H9 (cell line): ENCODE results near the gene NFASC. TPM values are rescaled to one million over a fixed set of nuclear protein-coding genes. Genes with fewer than 3 reads are reported as not detected.

ENCODE experiments used
- DNase-seq: peaks from one replicate; pipeline ENCODE4 v3.0.0-alpha.2; 2017
- H2AFZ ChIP-seq: one replicate; pipeline ENCODE4 v1.6.1; 2013; ENCODE audit warnings: mild to moderate bottlenecking, low read length, control low read depth, moderate library complexity
- H2AK5ac ChIP-seq: 2 replicates; pipeline ENCODE4 v1.6.1; 2013; ENCODE audit warnings: low read length, control low read depth, mixed read lengths; ENCODE audit not compliant: insufficient read length
- H2BK120ac ChIP-seq: one replicate; pipeline ENCODE4 v1.6.1; 2013; ENCODE audit warnings: low read depth, mild to moderate bottlenecking, low read length, control low read depth, inconsistent platforms; ENCODE audit not compliant: poor library complexity, severe bottlenecking
- H2BK12ac ChIP-seq: 2 replicates; pipeline ENCODE4 v1.6.1; 2013; ENCODE audit warnings: low read length, control low read depth, mixed read lengths, low read depth; ENCODE audit not compliant: insufficient read length
- H2BK15ac ChIP-seq: 2 replicates; pipeline ENCODE4 v1.6.1; 2013; ENCODE audit warnings: low read depth, low read length, control low read depth
- H2BK20ac ChIP-seq: one replicate; pipeline ENCODE4 v1.6.1; 2013; ENCODE audit warnings: low read depth, mild to moderate bottlenecking, low read length, control low read depth, inconsistent platforms; ENCODE audit not compliant: poor library complexity, severe bottlenecking
- H2BK5ac ChIP-seq: 2 replicates; pipeline ENCODE4 v1.6.1; 2013; ENCODE audit warnings: low read length, control low read depth, mixed read lengths; ENCODE audit not compliant: insufficient read length
- H3K14ac ChIP-seq: 2 replicates; pipeline ENCODE4 v1.6.1; 2013; ENCODE audit warnings: low read length, control low read depth; ENCODE audit not compliant: insufficient read depth
- H3K18ac ChIP-seq: 2 replicates; pipeline ENCODE4 v1.6.1; 2013; ENCODE audit warnings: low read depth, mild to moderate bottlenecking, mixed read lengths, low read length, control low read depth; ENCODE audit not compliant: insufficient read length
- H3K23ac ChIP-seq: 2 replicates; pipeline ENCODE4 v1.6.1; 2013; ENCODE audit warnings: low read length, control low read depth, mixed read lengths, low read depth; ENCODE audit not compliant: insufficient read length
- H3K23me2 ChIP-seq: 2 replicates; pipeline ENCODE4 v1.6.1; 2013; ENCODE audit warnings: low read depth, mild to moderate bottlenecking, mixed read lengths, low read length, control low read depth; ENCODE audit not compliant: insufficient read length, poor library complexity, severe bottlenecking
- H3K27ac ChIP-seq: 2 replicates; pipeline ENCODE4 v1.5.1; 2013; ENCODE audit warnings: low read length, control low read depth, mixed read lengths, low read depth; ENCODE audit not compliant: insufficient read length
- H3K27me3 ChIP-seq: 2 replicates; pipeline ENCODE4 v1.6.1; 2013; ENCODE audit warnings: low read length, control low read depth, inconsistent platforms; ENCODE audit not compliant: insufficient read depth
- H3K4ac ChIP-seq: 2 replicates; pipeline ENCODE4 v1.6.1; 2013; ENCODE audit warnings: low read depth, mild to moderate bottlenecking, control low read depth, inconsistent platforms, low read length, moderate library complexity
- H3K4me1 ChIP-seq: 2 replicates; pipeline ENCODE4 v1.6.1; 2013; ENCODE audit warnings: low read length, control low read depth, inconsistent platforms; ENCODE audit not compliant: insufficient read depth
- H3K4me2 ChIP-seq: 2 replicates; pipeline ENCODE4 v1.6.1; 2013; ENCODE audit warnings: low read length, control low read depth, mixed read lengths; ENCODE audit not compliant: insufficient read length, insufficient read depth
- H3K56ac ChIP-seq: 2 replicates; pipeline ENCODE4 v1.6.1; 2013; ENCODE audit warnings: low read depth, mild to moderate bottlenecking, mixed read lengths, low read length, control low read depth; ENCODE audit not compliant: insufficient read length
- H3K79me1 ChIP-seq: 2 replicates; pipeline ENCODE4 v1.6.1; 2013; ENCODE audit warnings: low read depth, mild to moderate bottlenecking, moderate library complexity, low read length, control low read depth, inconsistent platforms; ENCODE audit not compliant: insufficient read depth, poor library complexity, severe bottlenecking
- H3K79me2 ChIP-seq: 2 replicates; pipeline ENCODE4 v1.6.1; 2013; ENCODE audit warnings: low read length, control low read depth, inconsistent platforms; ENCODE audit not compliant: insufficient read depth
- H3K9ac ChIP-seq: 2 replicates; pipeline ENCODE4 v1.6.1; 2013; ENCODE audit warnings: low read length, control low read depth, mixed read lengths; ENCODE audit not compliant: insufficient read length; ENCODE audit errors: extremely low read depth
- H3K9me3 ChIP-seq: one replicate; pipeline ENCODE4 v1.6.1; 2013; ENCODE audit warnings: low read depth, low read length, inconsistent platforms; ENCODE audit not compliant: control insufficient read depth
- H3T11ph ChIP-seq: one replicate; pipeline ENCODE4 v1.6.1; 2013; ENCODE audit warnings: mild to moderate bottlenecking, low read length, control low read depth, inconsistent platforms
- H4K20me1 ChIP-seq: one replicate; pipeline ENCODE4 v1.6.1; 2013; ENCODE audit not compliant: control insufficient read depth, insufficient read length, insufficient read depth
- H4K5ac ChIP-seq: 2 replicates; pipeline ENCODE4 v1.6.1; 2013; ENCODE audit warnings: low read depth, mild to moderate bottlenecking, mixed read lengths, low read length, control low read depth; ENCODE audit not compliant: insufficient read length
- H4K8ac ChIP-seq: replicated peaks from 2 replicates; pipeline ENCODE4 v1.6.1; 2013; ENCODE audit warnings: low read length, control low read depth, mixed read lengths, low read depth; ENCODE audit not compliant: insufficient read length
- H4K91ac ChIP-seq: 2 replicates; pipeline ENCODE4 v1.6.1; 2013; ENCODE audit warnings: low read depth, mild to moderate bottlenecking, moderate library complexity, mixed read lengths, low read length, control low read depth; ENCODE audit not compliant: insufficient read length
- H3K27ac Mint-ChIP-seq, 3 experiments: 2 replicates in 2 of 3; 3 replicates in 1 of 3; pipeline ENCODE4 v1.8.0; 2020 to 2021; ENCODE audit warnings: mixed read lengths in 3 of 3, mild to moderate bottlenecking in 1 of 3, moderate library complexity in 1 of 3
- H3K27me3 Mint-ChIP-seq: 2 replicates; pipeline ENCODE4 v1.8.0; 2021; ENCODE audit warnings: low read depth, mild to moderate bottlenecking, moderate library complexity, mixed read lengths
- H3K36me3 Mint-ChIP-seq, 3 experiments: 2 replicates in 2 of 3; 3 replicates in 1 of 3; pipeline ENCODE4 v1.8.0; 2020 to 2021; ENCODE audit warnings: low read depth in 3 of 3, mixed read lengths in 3 of 3; ENCODE audit not compliant: insufficient read depth in 1 of 3
- H3K4me1 Mint-ChIP-seq, 2 experiments: 2 replicates each; pipeline ENCODE4 v1.8.0; 2020; ENCODE audit warnings: mixed read lengths in 2 of 2
- H3K4me3 Mint-ChIP-seq, 2 experiments: 2 replicates in 1 of 2; 3 replicates in 1 of 2; pipeline ENCODE4 v1.8.0; 2020 to 2021; ENCODE audit warnings: mild to moderate bottlenecking in 2 of 2, mixed read lengths in 2 of 2, moderate library complexity in 1 of 2
- H3K9me3 Mint-ChIP-seq, 2 experiments: 2 replicates in 1 of 2; 3 replicates in 1 of 2; pipeline ENCODE4 v1.8.0; 2020; ENCODE audit warnings: mild to moderate bottlenecking in 2 of 2, mixed read lengths in 2 of 2, moderate library complexity in 1 of 2
- WGBS: extraction: QIAGEN DNeasy Blood & Tissue Kit; methylation state at CpG from one replicate; pipeline ENCODE4 v1.1.7; 2013; ENCODE audit warnings: missing lambda C conversion rate, low lambda C conversion rate, mixed read lengths; ENCODE audit not compliant: insufficient read length; ENCODE audit errors: extremely low coverage; 5-methylcytosine and 5-hydroxymethylcytosine counted together
- total RNA-seq: library from RNA; stranded (reverse); gene quantifications from 2 replicates; pipeline ENCODE4 v1.2.1, GENCODE V29; 2021
- TF ChIP-seq, protein P1 (sequence below): fragments of 200-600 bp; sonication (generic); conservative IDR thresholded peaks from 3 replicates; pipeline ENCODE4 v1.8.0; 2021; ENCODE audit warnings: antibody characterized with exemption, mild to moderate bottlenecking

The NFASC gene
- total RNA-seq, 1 experiment from 2014 or later: 5.0 TPM

- Histone ChIP-seq H3K27ac (no peak overlapping the region), H2BK15ac (no peak overlapping the region), H3K27me3 (no peaks in the 10 kb centered on the region), H2BK5ac (no peak overlapping the region), H3K4ac (no peak overlapping the region), H3K79me2 (no peaks in the 10 kb centered on the region), H2BK12ac (no peak overlapping the region), H3K9ac (no peak overlapping the region), H3K9me3 (no peaks in the 10 kb centered on the region), H3K79me1 (no peaks in the 10 kb centered on the region), H4K8ac (no peak overlapping the region), H3T11ph (no peak overlapping the region), H3K18ac (no peak overlapping the region), H2AK5ac (no peak overlapping the region), H3K23me2 (no peaks in the 10 kb centered on the region), H3K4me2 (no peak overlapping the region), H4K20me1 (no peaks in the 10 kb centered on the region), H3K4me1 (peaks cover 8% of the 10 kb centered on the region; the same call in 1 of the 2 replicates), H2BK20ac (no peak overlapping the region), H3K14ac (no peak overlapping the region), H4K91ac (no peak overlapping the region), H2AFZ (no peak overlapping the region), H2BK120ac (no peak overlapping the region), H3K56ac (no peak overlapping the region), H3K23ac (no peak overlapping the region), H4K5ac (no peak overlapping the region)
- peaks cover 2% of the 10 kb centered on the region for H3K27me3 Mint-ChIP-seq
- DNase-seq: no peak
- H3K36me3 Mint-ChIP-seq: no peaks in the 10 kb centered on the region
- no peaks in the 10 kb centered on the region for H3K9me3 Mint-ChIP-seq
- WGBS: no CpG with 5 or more reads among the region's 3 CpGs
- H3K4me1 Mint-ChIP-seq: peaks cover 9 to 24% of the 10 kb centered on the region in 2 experiments
- H3K4me3 Mint-ChIP-seq: no peak overlapping the region
- H3K27ac Mint-ChIP-seq: no peak overlapping the region; a peak in 1 of 7 replicates
- TF ChIP-seq, protein P1, sequence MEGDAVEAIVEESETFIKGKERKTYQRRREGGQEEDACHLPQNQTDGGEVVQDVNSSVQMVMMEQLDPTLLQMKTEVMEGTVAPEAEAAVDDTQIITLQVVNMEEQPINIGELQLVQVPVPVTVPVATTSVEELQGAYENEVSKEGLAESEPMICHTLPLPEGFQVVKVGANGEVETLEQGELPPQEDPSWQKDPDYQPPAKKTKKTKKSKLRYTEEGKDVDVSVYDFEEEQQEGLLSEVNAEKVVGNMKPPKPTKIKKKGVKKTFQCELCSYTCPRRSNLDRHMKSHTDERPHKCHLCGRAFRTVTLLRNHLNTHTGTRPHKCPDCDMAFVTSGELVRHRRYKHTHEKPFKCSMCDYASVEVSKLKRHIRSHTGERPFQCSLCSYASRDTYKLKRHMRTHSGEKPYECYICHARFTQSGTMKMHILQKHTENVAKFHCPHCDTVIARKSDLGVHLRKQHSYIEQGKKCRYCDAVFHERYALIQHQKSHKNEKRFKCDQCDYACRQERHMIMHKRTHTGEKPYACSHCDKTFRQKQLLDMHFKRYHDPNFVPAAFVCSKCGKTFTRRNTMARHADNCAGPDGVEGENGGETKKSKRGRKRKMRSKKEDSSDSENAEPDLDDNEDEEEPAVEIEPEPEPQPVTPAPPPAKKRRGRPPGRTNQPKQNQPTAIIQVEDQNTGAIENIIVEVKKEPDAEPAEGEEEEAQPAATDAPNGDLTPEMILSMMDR: no peak
Observed at GRCh38 chr1:204883405-204883804, 12.7 kb downstream of the NFASC start.
